ENCODE measurements around the gene CGNL1.

GRCh38 chr15:57384816-57385215 lies 8.5 kb downstream of the CGNL1 start:
- TF ChIP-seq, protein P1, sequence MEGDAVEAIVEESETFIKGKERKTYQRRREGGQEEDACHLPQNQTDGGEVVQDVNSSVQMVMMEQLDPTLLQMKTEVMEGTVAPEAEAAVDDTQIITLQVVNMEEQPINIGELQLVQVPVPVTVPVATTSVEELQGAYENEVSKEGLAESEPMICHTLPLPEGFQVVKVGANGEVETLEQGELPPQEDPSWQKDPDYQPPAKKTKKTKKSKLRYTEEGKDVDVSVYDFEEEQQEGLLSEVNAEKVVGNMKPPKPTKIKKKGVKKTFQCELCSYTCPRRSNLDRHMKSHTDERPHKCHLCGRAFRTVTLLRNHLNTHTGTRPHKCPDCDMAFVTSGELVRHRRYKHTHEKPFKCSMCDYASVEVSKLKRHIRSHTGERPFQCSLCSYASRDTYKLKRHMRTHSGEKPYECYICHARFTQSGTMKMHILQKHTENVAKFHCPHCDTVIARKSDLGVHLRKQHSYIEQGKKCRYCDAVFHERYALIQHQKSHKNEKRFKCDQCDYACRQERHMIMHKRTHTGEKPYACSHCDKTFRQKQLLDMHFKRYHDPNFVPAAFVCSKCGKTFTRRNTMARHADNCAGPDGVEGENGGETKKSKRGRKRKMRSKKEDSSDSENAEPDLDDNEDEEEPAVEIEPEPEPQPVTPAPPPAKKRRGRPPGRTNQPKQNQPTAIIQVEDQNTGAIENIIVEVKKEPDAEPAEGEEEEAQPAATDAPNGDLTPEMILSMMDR (IDR thresholded peaks at IDR 0.05) = no peak
- no peak for TF ChIP-seq EZH2phosphoT487 (IDR thresholded peaks at IDR 0.05)
